K562 (cell line): ENCODE measurements around the gene ENTREP1. TPM values are rescaled to one million over a fixed set of nuclear protein-coding genes. Genes with fewer than 3 reads are reported as not detected.

Source experiments
- ATAC-seq: fragments of 200-7000 bp; cut with Tn5 transposase; 3 replicates; pipeline ENCODE4 v1.9.1; 2020; ENCODE audit warnings: moderate library complexity
- BruUV-seq: library from RNA; stranded (reverse); fragments of 400-500 nt; replicated peaks from 2 replicates; lab custom pipeline; 2021; lab: Mats Ljungman, UMichigan
- CTCF ChIA-PET: fragments of 300-600 bp; formaldehyde crosslinking; extraction: SDS; loops from one replicate; lab custom pipeline; 2021; ENCODE audit warnings: low intra/inter-chr PET ratio; lab: Yijun Ruan, JAX
- POLR2A ChIA-PET: fragments of 300-600, 350-650 bp; sonication (Branson Sonifier 250); formaldehyde crosslinking; extraction: SDS; loops from one replicate; lab custom pipeline; 2021; ENCODE audit warnings: antibody characterized with exemption, inconsistent platforms; lab: Yijun Ruan, JAX
- DNase-seq, 4 experiments: peaks; one replicate each; pipeline versions ENCODE4 v3.0.0 to v3.0.0-alpha.2; 2011 to 2018; ENCODE audit warnings: low spot score in 3 of 4, mixed read lengths in 3 of 4; ENCODE audit errors: extremely low read depth in 1 of 4
- FAIRE-seq: peaks from 2 replicates; lab custom pipeline; 2011; peaks lifted over from hg19 to GRCh38; lab: Jason Lieb, UNC
- H2AFZ ChIP-seq: 2 replicates; pipeline ENCODE4 v1.6.0; 2011; ENCODE audit warnings: low read depth, low read length, control low read depth, inconsistent platforms
- H3K27ac ChIP-seq: fragments of 200-600 bp; 3 replicates; pipeline ENCODE4 v1.8.0; 2011; ENCODE audit warnings: low read depth, mild to moderate bottlenecking, control low read depth, inconsistent platforms, low read length, moderate library complexity, mixed read lengths; ENCODE audit errors: extremely low read depth
- H3K27me3 ChIP-seq, 2 experiments: fragments of 300-600 bp in 1 of 2; 2 replicates in 1 of 2; 3 replicates in 1 of 2; pipeline versions ENCODE4 v1.6.0 to v1.8.0; 2011; ENCODE audit warnings: inconsistent platforms in 2 of 2, low read length in 2 of 2, mild to moderate bottlenecking in 1 of 2, mixed read lengths in 1 of 2, moderate library complexity in 1 of 2; ENCODE audit not compliant: control insufficient read depth in 2 of 2, insufficient read depth in 2 of 2
- H3K36me3 ChIP-seq: fragments of 300-600 bp; 3 replicates; pipeline ENCODE4 v1.8.0; 2011; ENCODE audit warnings: mild to moderate bottlenecking, low read length, inconsistent platforms; ENCODE audit not compliant: control insufficient read depth, insufficient read depth
- H3K4me1 ChIP-seq, 2 experiments: fragments of 200-600 bp in 1 of 2; replicated peaks in 1 of 2; 2 replicates in 1 of 2; 3 replicates in 1 of 2; pipeline versions ENCODE4 v1.5.1 to v1.8.0; 2011; ENCODE audit warnings: inconsistent platforms in 2 of 2, low read length in 2 of 2, mild to moderate bottlenecking in 1 of 2, mixed read lengths in 1 of 2, moderate library complexity in 1 of 2; ENCODE audit not compliant: control insufficient read depth in 2 of 2, insufficient read depth in 2 of 2
- H3K4me2 ChIP-seq: 2 replicates; pipeline ENCODE4 v1.6.1; 2011; ENCODE audit warnings: low read length, control low read depth, inconsistent platforms, mixed read lengths; ENCODE audit not compliant: insufficient read depth
- H3K4me3 ChIP-seq: fragments of 200-600 bp; sonication (generic), shearing (Covaris generic); 2 replicates; pipeline ENCODE4 v1.5.1; 2016; ENCODE audit warnings: control low read depth, inconsistent platforms
- H3K79me2 ChIP-seq: fragments of 200-600 bp; 3 replicates; pipeline ENCODE4 v1.8.0; 2011; ENCODE audit warnings: low read length, inconsistent platforms; ENCODE audit not compliant: control insufficient read depth, insufficient read depth
- H3K9ac ChIP-seq, 2 experiments: 2 replicates each; pipeline versions ENCODE4 v1.6.0 to v1.6.1; 2011; ENCODE audit warnings: low read depth in 2 of 2, low read length in 2 of 2, control low read depth in 1 of 2, inconsistent platforms in 1 of 2, mild to moderate bottlenecking in 1 of 2, mixed read lengths in 1 of 2; ENCODE audit not compliant: insufficient read depth in 1 of 2
- H3K9me1 ChIP-seq: one replicate; pipeline ENCODE4 v1.6.0; 2011; ENCODE audit warnings: inconsistent platforms, mild to moderate bottlenecking, low read length, moderate library complexity; ENCODE audit not compliant: control insufficient read depth, insufficient read depth
- H3K9me3 ChIP-seq: replicated peaks from 2 replicates; pipeline ENCODE4 v1.5.1; 2011; ENCODE audit warnings: low read depth, low read length, inconsistent platforms; ENCODE audit not compliant: control insufficient read depth, insufficient read depth
- H4K20me1 ChIP-seq: replicated peaks from 2 replicates; pipeline ENCODE4 v1.6.1; 2011; ENCODE audit warnings: low read length, inconsistent platforms, mixed read lengths; ENCODE audit not compliant: control insufficient read depth, insufficient read depth
- DNMT1 ChIP-seq: fragments of 450-650 bp; IDR thresholded peaks from 2 replicates; pipeline ENCODE4 v1.6.1; 2016; ENCODE audit warnings: antibody characterized with exemption, mild to moderate bottlenecking
- ETV6 ChIP-seq, 3 experiments: fragments of 150-350 bp in 1 of 3; sonication (generic) in 1 of 3; formaldehyde crosslinking in 1 of 3; IDR thresholded peaks; 2 replicates each; pipeline versions ENCODE4 v1.6.1 to v1.8.0; 2014 to 2022; ENCODE audit warnings: borderline replicate concordance in 2 of 3, low read depth in 2 of 3, antibody characterized with exemption in 1 of 3, low read length in 1 of 3, mild to moderate bottlenecking in 1 of 3, missing genetic modification reagents in 1 of 3
- HNRNPH1 ChIP-seq: fragments of 200-400 bp; formaldehyde crosslinking; optimal IDR thresholded peaks from 2 replicates; pipeline ENCODE3; 2017; ENCODE audit warnings: low read depth, mild to moderate bottlenecking, low read length, moderate library complexity
- MCM5 ChIP-seq: fragments of 450-650 bp; IDR thresholded peaks from 2 replicates; pipeline ENCODE4 v1.6.1; 2016; ENCODE audit warnings: low read depth
- NKRF ChIP-seq: fragments of 450-650 bp; IDR thresholded peaks from 2 replicates; pipeline ENCODE4 v1.6.1; 2016; ENCODE audit warnings: borderline replicate concordance
- NUFIP1 ChIP-seq: fragments of 450-650 bp; IDR thresholded peaks from 2 replicates; pipeline ENCODE4 v1.6.1; 2018; ENCODE audit not compliant: partially characterized antibody
- RFX7 ChIP-seq: fragments of 250-450 bp; sonication (Bioruptor Pico); IDR thresholded peaks from 2 replicates; pipeline ENCODE4 v1.5.1; 2021; ENCODE audit warnings: mild to moderate bottlenecking
- SMAD1 ChIP-seq: fragments of 150-350 bp; IDR thresholded peaks from 2 replicates; pipeline ENCODE4 v1.6.1; 2014; ENCODE audit warnings: low read length, low read depth; ENCODE audit not compliant: partially characterized antibody
- TCF3 ChIP-seq: sonication (generic); formaldehyde crosslinking; IDR thresholded peaks from 2 replicates; pipeline ENCODE4 v1.4.0; 2020; ENCODE audit warnings: mild to moderate bottlenecking, missing genetic modification reagents
- U2AF2 ChIP-seq: fragments of 200-400 bp; formaldehyde crosslinking; optimal IDR thresholded peaks from 2 replicates; pipeline ENCODE3; 2017; ENCODE audit warnings: low read depth, mild to moderate bottlenecking, low read length
- ZKSCAN1 ChIP-seq: fragments of 150-350 bp; IDR thresholded peaks from 2 replicates; pipeline ENCODE4 v1.6.1; 2016; ENCODE audit warnings: low read depth, low read length
- ZNF586 ChIP-seq: fragments of 450-650 bp; formaldehyde crosslinking; conservative IDR thresholded peaks from 2 replicates; pipeline ENCODE4 v1.4.0; 2020; ENCODE audit warnings: mild to moderate bottlenecking, moderate library complexity
- ZNF830 ChIP-seq: fragments of 250-450 bp; sonication (Bioruptor Pico); IDR thresholded peaks from 2 replicates; pipeline ENCODE4 v1.5.0; 2021; ENCODE audit warnings: mild to moderate bottlenecking
- WGBS: fragments of 100-300 bp; shearing (Covaris generic); methylation state at CpG from one replicate; pipeline ENCODE4 v1.1.6; 2016; ENCODE audit warnings: low coverage, mixed read lengths; ENCODE audit not compliant: insufficient coverage; ENCODE audit errors: missing lambda C conversion rate; 5-methylcytosine and 5-hydroxymethylcytosine counted together
- in situ Hi-C: fragments of 300-500 bp; cut with MboI; formaldehyde crosslinking; loops from 4 replicates; pipeline ENCODE4 v1.15.0; 2018; ENCODE audit warnings: inconsistent platforms, mixed read lengths
- intact Hi-C: fragments of 100-400 bp; cut with micrococcal nuclease; formaldehyde crosslinking; loops from 2 replicates; pipeline ENCODE4 v1.14.2; 2022
- polyA plus RNA-seq, 8 experiments: library from polyadenylated mRNA; depleted of rRNA in 4 of 8; stranded (reverse) in 5 of 8; unstranded in 3 of 8; fragments of >200 nt; fragmentation: Nextera tagmentation in 2 of 8; fragmentation: Illumina TruSeq in 1 of 8; extraction: Ambion mirVana in 2 of 8; extraction: Trizol in 1 of 8; gene quantifications; 2 replicates each; pipeline versions ENCODE4 v1.2.1 to v1.2.3, GENCODE V29; 2011 to 2014; ENCODE audit warnings: inconsistent platforms in 1 of 8, missing spikeins in 1 of 8
- total RNA-seq, 7 experiments: library from RNA; depleted of rRNA in 6 of 7; stranded (reverse); fragments of >200 nt in 6 of 7; fragmentation: Illumina TruSeq in 2 of 7; extraction: Trizol in 2 of 7; gene quantifications; 2 replicates each; pipeline versions ENCODE4 v1.2.1 to v1.2.3, GENCODE V29; 2011 to 2021; ENCODE audit warnings: low replicate concordance in 1 of 7
- TF ChIP-seq, protein P1 (sequence below): fragments of 250-450 bp; sonication (Bioruptor Pico); IDR thresholded peaks from 2 replicates; pipeline ENCODE4 v1.4.0; 2020; ENCODE audit warnings: borderline replicate concordance

Gene ENTREP1
- total and polyA plus RNA-seq, 9 of the 15 experiments (the other 6 are each of a cell fraction or from before 2014, with no cell fraction given) = not detected

DNA sequence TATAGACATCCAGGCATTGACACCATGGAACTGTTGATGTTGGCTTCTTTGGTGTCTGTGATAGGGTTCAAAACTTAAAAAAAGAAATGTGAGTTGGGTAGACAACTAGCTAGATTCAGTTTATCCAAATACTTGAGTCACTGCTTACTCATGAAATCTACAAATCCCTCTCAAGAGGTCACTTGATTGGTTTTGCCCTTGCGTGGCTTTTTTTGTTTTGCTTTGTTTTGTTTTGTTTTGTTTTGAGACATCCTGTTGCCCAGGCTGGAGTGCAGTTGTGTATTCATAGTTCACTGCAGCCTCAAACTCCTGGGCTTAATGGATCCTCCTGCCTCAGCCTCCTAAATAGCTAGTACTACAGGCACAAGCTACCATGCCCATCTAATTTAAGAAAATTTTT is 10.5 kb upstream of the ENTREP1 start:
- FAIRE-seq (no peak), DNase-seq (no peak), ATAC-seq (no peak)
- Histone ChIP-seq H3K4me2 (no peak overlapping the region), H2AFZ (no peak overlapping the region), H3K36me3 (no peaks in the 10 kb centered on the region), H3K9me3 (no peaks in the 10 kb centered on the region), H4K20me1 (no peaks in the 10 kb centered on the region), H3K4me1 (no peaks in the 10 kb centered on the region), H3K27ac (no peak overlapping the region), H3K79me2 (no peaks in the 10 kb centered on the region), H3K9me1 (no peaks in the 10 kb centered on the region), H3K4me3 (no peak overlapping the region), H3K27me3 (no peaks in the 10 kb centered on the region; a peak in 1 of 5 replicates), H3K9ac (no peak overlapping the region)
- TF ChIP-seq ZNF586 (CRISPR knock-in tag) (no peak), ETV6 (IDR thresholded peaks at IDR 0.05; ENCODE audit: borderline replicate concordance in 1 of 2, low read depth in 2 of 2, low read length in 1 of 2) (no peak), ETV6 (CRISPR knock-in tag; IDR thresholded peaks at IDR 0.05; ENCODE audit: borderline replicate concordance) (no peak), U2AF2 (no peak), SMAD1 (no peak), NUFIP1 (no peak), ZNF830 (no peak), DNMT1 (no peak), HNRNPH1 (no peak), MCM5 (no peak), NKRF (no peak), ZKSCAN1 (no peak), TCF3 (CRISPR knock-in tag) (no peak), RFX7 (CRISPR knock-in tag) (no peak)
- TF ChIP-seq, protein P1, sequence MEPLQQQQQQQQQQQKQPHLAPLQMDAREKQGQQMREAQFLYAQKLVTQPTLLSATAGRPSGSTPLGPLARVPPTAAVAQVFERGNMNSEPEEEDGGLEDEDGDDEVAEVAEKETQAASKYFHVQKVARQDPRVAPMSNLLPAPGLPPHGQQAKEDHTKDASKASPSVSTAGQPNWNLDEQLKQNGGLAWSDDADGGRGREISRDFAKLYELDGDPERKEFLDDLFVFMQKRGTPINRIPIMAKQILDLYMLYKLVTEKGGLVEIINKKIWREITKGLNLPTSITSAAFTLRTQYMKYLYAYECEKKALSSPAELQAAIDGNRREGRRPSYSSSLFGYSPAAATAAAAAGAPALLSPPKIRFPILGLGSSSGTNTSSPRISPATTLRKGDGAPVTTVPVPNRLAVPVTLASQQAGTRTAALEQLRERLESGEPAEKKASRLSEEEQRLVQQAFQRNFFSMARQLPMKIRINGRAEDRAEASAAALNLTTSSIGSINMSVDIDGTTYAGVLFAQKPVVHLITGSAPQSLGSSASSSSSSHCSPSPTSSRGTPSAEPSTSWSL = no peak
- in situ Hi-C loops (no loop called here), intact Hi-C loops (no loop called here)
- ChIA-PET CTCF (no interaction called here), POLR2A (no interaction called here)
- BruUV-seq = no TSS peak
- WGBS = 0% methylated on average over 1 of the region's 1 CpG
